Glutamatergic neuron (in vitro differentiated cells): ENCODE data around the gene ROBO4. TPM values are rescaled to one million over a fixed set of nuclear protein-coding genes. Genes with fewer than 3 reads are reported as not detected.

Experiments
- DNase-seq: peaks from one replicate; pipeline ENCODE4 v3.0.0; 2022
- H3K27ac Mint-ChIP-seq: one replicate; pipeline ENCODE4 v1.8.0; 2020; ENCODE audit warnings: mild to moderate bottlenecking, mixed read lengths, inconsistent platforms; ENCODE audit not compliant: unreplicated experiment
- H3K27me3 Mint-ChIP-seq: one replicate; pipeline ENCODE4 v1.8.0; 2020; ENCODE audit warnings: mild to moderate bottlenecking, moderate library complexity, mixed read lengths, inconsistent platforms; ENCODE audit not compliant: unreplicated experiment
- H3K36me3 Mint-ChIP-seq: one replicate; pipeline ENCODE4 v1.8.0; 2020; ENCODE audit warnings: mild to moderate bottlenecking, mixed read lengths, inconsistent platforms; ENCODE audit not compliant: unreplicated experiment
- H3K4me1 Mint-ChIP-seq: one replicate; pipeline ENCODE4 v1.8.0; 2020; ENCODE audit warnings: mild to moderate bottlenecking, low read depth, mixed read lengths, inconsistent platforms; ENCODE audit not compliant: unreplicated experiment
- H3K4me3 Mint-ChIP-seq: one replicate; pipeline ENCODE4 v1.8.0; 2020; ENCODE audit warnings: mild to moderate bottlenecking, mixed read lengths, inconsistent platforms; ENCODE audit not compliant: unreplicated experiment
- H3K9me3 Mint-ChIP-seq: one replicate; pipeline ENCODE4 v1.8.0; 2020; ENCODE audit warnings: mild to moderate bottlenecking, moderate library complexity, mixed read lengths, inconsistent platforms; ENCODE audit not compliant: unreplicated experiment
- CTCF ChIP-seq: fragments of 200-600 bp; sonication (generic); IDR thresholded peaks from one replicate; pipeline ENCODE4 v1.5.0; 2021; ENCODE audit not compliant: partially characterized antibody, unreplicated experiment
- total RNA-seq: library from RNA; stranded (reverse); fragmentation: NEBNext Ultra II Directional; extraction: Animal tissue kit (Norgen Biotek cat#: 25700); gene quantifications from one replicate; pipeline ENCODE4 v1.2.1, GENCODE V29; 2021; ENCODE audit not compliant: unreplicated experiment

ROBO4 gene
- total RNA-seq, 1 donor from 2014 or later, result not detected

- DNase-seq, result no peak
- no peak for TF ChIP-seq CTCF
- Mint-ChIP-seq H3K27ac (no peak overlapping the region), H3K4me1 (peaks cover 6% of the 10 kb centered on the region), H3K9me3 (peaks cover 1% of the 10 kb centered on the region), H3K4me3 (peak overlapping the region; percentile 81), H3K27me3 (peaks cover 23% of the 10 kb centered on the region), H3K36me3 (no peaks in the 10 kb centered on the region)
Observed at GRCh38 chr11:124876818-124877630, 20.6 kb downstream of the ROBO4 start.

GRCh38 chr11:124875943-124876817 is 21.5 kb downstream of the ROBO4 start:
- Mint-ChIP-seq H3K9me3 (peaks cover 1% of the 10 kb centered on the region), H3K27ac (peak overlapping the region; percentile 79), H3K4me1 (peaks cover 6% of the 10 kb centered on the region), H3K4me3 (peak overlapping the region; percentile 81), H3K27me3 (peaks cover 28% of the 10 kb centered on the region), H3K36me3 (no peaks in the 10 kb centered on the region)
- DNase-seq, result peak; percentile 92
- TF ChIP-seq CTCF, result peak; percentile 63

- DNase-seq, result no peak
- Mint-ChIP-seq H3K9me3 (peaks cover 1% of the 10 kb centered on the region), H3K36me3 (no peaks in the 10 kb centered on the region), H3K4me1 (peaks cover 6% of the 10 kb centered on the region), H3K27ac (no peak overlapping the region), H3K4me3 (peak overlapping the region; percentile 77), H3K27me3 (peaks cover 31% of the 10 kb centered on the region)
- TF ChIP-seq CTCF, result no peak
Observed at GRCh38 chr11:124875401-124875800, 22.3 kb downstream of the ROBO4 start.

- H3K27ac Mint-ChIP-seq, result no peak overlapping the region
- no peak overlapping the region for H3K4me3 Mint-ChIP-seq
- no peak for TF ChIP-seq CTCF
- H3K4me1 Mint-ChIP-seq, result peaks cover 6% of the 10 kb centered on the region
- no peak for DNase-seq
- peaks cover 1% of the 10 kb centered on the region for H3K9me3 Mint-ChIP-seq
- no peaks in the 10 kb centered on the region for H3K36me3 Mint-ChIP-seq
- peaks cover 38% of the 10 kb centered on the region for H3K27me3 Mint-ChIP-seq
Observed at GRCh38 chr11:124874571-124875255, 23.0 kb downstream of the ROBO4 start.
